PFSK-1 (cell line): ENCODE data around the gene ETFB.

Experiments
- FOXP2 ChIP-seq: optimal IDR thresholded peaks from 2 replicates; pipeline ENCODE3; 2011; ENCODE audit warnings: borderline replicate concordance, control low read depth, inconsistent platforms; ENCODE audit not compliant: insufficient read depth; ENCODE audit errors: extremely low read length, extremely low read depth
- POLR2AphosphoS5 ChIP-seq: IDR thresholded peaks from 2 replicates; pipeline ENCODE4 v1.6.1; 2012; ENCODE audit warnings: low read depth, mild to moderate bottlenecking, control low read depth, low read length, moderate library complexity
- REST ChIP-seq, 2 experiments: IDR thresholded peaks; 2 replicates each; pipeline versions ENCODE4 v1.6.1 to v1.8.0; 2011 to 2012; ENCODE audit warnings: low read depth in 2 of 2, low read length in 2 of 2, control low read depth in 1 of 2, inconsistent platforms in 1 of 2, mild to moderate bottlenecking in 1 of 2, moderate library complexity in 1 of 2; ENCODE audit not compliant: insufficient read depth in 1 of 2
- SIN3A ChIP-seq: IDR thresholded peaks from 2 replicates; pipeline ENCODE4 v1.6.1; 2012; ENCODE audit warnings: mild to moderate bottlenecking, low read length, moderate library complexity, borderline replicate concordance; ENCODE audit not compliant: insufficient read depth
- TAF1 ChIP-seq: IDR thresholded peaks from 2 replicates; pipeline ENCODE4 v1.6.1; 2012; ENCODE audit warnings: low read length, control low read depth, borderline replicate concordance; ENCODE audit not compliant: insufficient read depth

The ETFB gene

GRCh38 chr19:51357952-51358351, 8.2 kb downstream of the ETFB start:
- no peak for TF ChIP-seq SIN3A
- TF ChIP-seq FOXP2 = no peak
- TF ChIP-seq TAF1 = no peak
- TF ChIP-seq REST (IDR thresholded peaks at IDR 0.05; ENCODE audit: insufficient read depth in 1 of 2, low read depth in 2 of 2, low read length in 2 of 2) = no peak

GRCh38 chr19:51356159-51356801, 9.9 kb downstream of the ETFB start:
- TF ChIP-seq SIN3A (no peak), FOXP2 (no peak), REST (IDR thresholded peaks at IDR 0.05; ENCODE audit: insufficient read depth in 1 of 2, low read depth in 2 of 2, low read length in 2 of 2) (no peak), TAF1 (no peak), POLR2AphosphoS5 (no peak)

- TF ChIP-seq FOXP2 = no peak
- no peak for TF ChIP-seq SIN3A
- TF ChIP-seq REST (IDR thresholded peaks at IDR 0.05; ENCODE audit: insufficient read depth in 1 of 2, low read depth in 2 of 2, low read length in 2 of 2) = no peak
Measured at GRCh38 chr19:51354742-51355148, 11.4 kb downstream of the ETFB start.

GRCh38 chr19:51354103-51354741, 12.0 kb downstream of the ETFB start:
- TF ChIP-seq REST (IDR thresholded peaks at IDR 0.05; ENCODE audit: insufficient read depth in 1 of 2, low read depth in 2 of 2, low read length in 2 of 2) = no peak
- no peak for TF ChIP-seq TAF1
- TF ChIP-seq FOXP2 = no peak
- no peak for TF ChIP-seq SIN3A
- TF ChIP-seq POLR2AphosphoS5 = no peak
